22Rv1 (cell line): ENCODE results near the gene TTC8.

Experiments
- CTCF ChIP-seq: fragments of 450-650 bp; IDR thresholded peaks from 2 replicates; pipeline ENCODE4 v1.5.1; 2017; ENCODE audit warnings: mild to moderate bottlenecking
- ZFX ChIP-seq: fragments of 450-650 bp; IDR thresholded peaks from 2 replicates; pipeline ENCODE4 v1.6.1; 2017; ENCODE audit warnings: antibody characterized with exemption, borderline replicate concordance

- TF ChIP-seq CTCF, result no peak
- TF ChIP-seq ZFX, result no peak
Measured at GRCh38 chr14:88775532-88775931, 48.9 kb upstream of the TTC8 start.
